Measurements from ENCODE around the gene AAGAB.

GRCh38 chr15:67166280-67167009 lies 88.0 kb downstream of the AAGAB start:
- no peak for TF ChIP-seq BHLHE40 (IDR thresholded peaks at IDR 0.05; ENCODE audit: borderline replicate concordance)
- TF ChIP-seq SUZ12 (IDR thresholded peaks at IDR 0.05) = no peak
